Stimulated activated effector memory CD8-positive, alpha-beta T cell treated with anti-CD3 and anti-CD28 coated beads, Interleukin-12 subunit alpha, Interleukin-12 subunit beta, amount 100 ng/mL, for 72 hours (primary cell): ENCODE measurements around the gene VDR.
A peak's percentile ranks its signal among the peaks of the same experiment; 100 is the strongest.

ENCODE experiments used
- ATAC-seq: fragments of 150-1000 bp; cut with Tn5 transposase; 2 replicates; pipeline ENCODE4 v1.10.0; 2021
- DNase-seq, 2 donors: peaks; one replicate each; pipeline ENCODE4 v3.0.0; 2021 to 2022; ENCODE audit warnings: low spot score in 2 of 2
- H3K27ac Mint-ChIP-seq: one replicate; pipeline ENCODE4 v1.8.0; 2022; ENCODE audit warnings: mild to moderate bottlenecking, mixed read lengths
- H3K36me3 Mint-ChIP-seq: one replicate; pipeline ENCODE4 v1.8.0; 2022; ENCODE audit warnings: mild to moderate bottlenecking, mixed read lengths
- H3K4me1 Mint-ChIP-seq: one replicate; pipeline ENCODE4 v1.8.0; 2022; ENCODE audit warnings: mixed read lengths
- H3K4me3 Mint-ChIP-seq: one replicate; pipeline ENCODE4 v1.8.0; 2022; ENCODE audit warnings: mild to moderate bottlenecking, mixed read lengths
- H3K9me3 Mint-ChIP-seq: one replicate; pipeline ENCODE4 v1.8.0; 2022; ENCODE audit warnings: mixed read lengths

Gene VDR

DNA sequence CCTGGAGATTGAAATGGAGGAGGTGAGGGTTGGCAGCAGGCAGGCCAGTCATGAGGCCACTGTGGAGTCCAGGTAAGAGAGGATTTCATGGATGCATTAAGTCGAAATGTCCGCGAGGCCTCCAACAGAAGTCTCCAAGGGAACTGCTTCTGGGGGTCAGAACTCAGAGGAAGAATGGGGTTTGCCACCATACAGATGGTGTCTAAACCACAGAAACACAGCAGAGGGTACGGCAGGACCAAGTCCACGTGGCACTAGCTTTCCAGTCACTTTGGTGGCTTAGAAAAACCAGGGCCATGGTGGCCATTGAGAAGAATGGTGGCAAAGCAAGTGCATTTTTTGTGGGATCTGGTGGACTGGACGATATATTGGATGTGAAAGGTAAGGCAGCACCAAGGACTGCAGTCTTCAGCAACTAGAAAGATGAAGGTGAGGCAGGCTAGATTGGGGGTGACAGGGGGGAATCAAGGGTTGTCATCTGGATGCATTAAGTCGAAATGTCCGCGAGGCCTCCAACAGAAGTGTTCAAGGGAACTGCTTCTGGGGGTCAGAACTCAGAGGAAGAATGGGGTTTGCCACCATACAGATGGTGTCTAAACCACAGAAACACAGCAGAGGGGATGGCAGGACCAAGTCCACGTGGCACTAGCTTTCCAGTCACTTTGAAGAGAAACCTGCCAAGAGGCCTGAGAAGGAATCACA lies 36.1 kb upstream of the VDR start:
- H3K4me1 Mint-ChIP-seq = peaks cover 12% of the 10 kb centered on the region
- H3K36me3 Mint-ChIP-seq = no peaks in the 10 kb centered on the region
- ATAC-seq (no peak), DNase-seq (no peak)
- H3K9me3 Mint-ChIP-seq = no peaks in the 10 kb centered on the region
- H3K27ac Mint-ChIP-seq = peak overlapping the region; percentile 4
- H3K4me3 Mint-ChIP-seq = no peak overlapping the region

- Mint-ChIP-seq H3K36me3 (no peaks in the 10 kb centered on the region), H3K9me3 (no peaks in the 10 kb centered on the region), H3K27ac (no peak overlapping the region), H3K4me1 (peaks cover 12% of the 10 kb centered on the region), H3K4me3 (no peak overlapping the region)
- DNase-seq = no peak
- ATAC-seq = no peak
Measured at GRCh38 chr12:47939009-47939601, 34.3 kb upstream of the VDR start.

DNA sequence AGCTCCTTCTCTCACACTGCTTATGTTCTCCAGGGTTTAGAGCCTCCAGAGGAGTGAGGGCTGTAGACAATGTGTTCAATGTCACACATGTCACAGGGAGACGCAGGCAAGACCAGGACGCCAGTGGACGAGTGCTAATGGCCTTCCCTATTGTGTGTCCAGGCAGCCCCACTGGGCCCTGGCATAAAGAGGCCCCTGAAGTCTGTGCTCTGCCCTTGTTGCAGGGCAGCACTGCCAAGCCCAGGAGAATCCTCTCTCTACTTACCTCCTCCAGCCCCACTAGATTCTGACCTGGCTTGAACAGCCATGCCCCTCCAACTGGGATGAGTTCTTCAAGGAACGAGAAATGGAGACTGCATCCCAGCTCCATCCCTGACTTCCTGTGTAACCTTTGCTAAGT lies 33.8 kb upstream of the VDR start:
- no peak overlapping the region for H3K4me3 Mint-ChIP-seq
- H3K36me3 Mint-ChIP-seq = no peaks in the 10 kb centered on the region
- peaks cover 12% of the 10 kb centered on the region for H3K4me1 Mint-ChIP-seq
- DNase-seq = no peak
- H3K27ac Mint-ChIP-seq = no peak overlapping the region
- H3K9me3 Mint-ChIP-seq = no peaks in the 10 kb centered on the region
- no peak for ATAC-seq

DNA sequence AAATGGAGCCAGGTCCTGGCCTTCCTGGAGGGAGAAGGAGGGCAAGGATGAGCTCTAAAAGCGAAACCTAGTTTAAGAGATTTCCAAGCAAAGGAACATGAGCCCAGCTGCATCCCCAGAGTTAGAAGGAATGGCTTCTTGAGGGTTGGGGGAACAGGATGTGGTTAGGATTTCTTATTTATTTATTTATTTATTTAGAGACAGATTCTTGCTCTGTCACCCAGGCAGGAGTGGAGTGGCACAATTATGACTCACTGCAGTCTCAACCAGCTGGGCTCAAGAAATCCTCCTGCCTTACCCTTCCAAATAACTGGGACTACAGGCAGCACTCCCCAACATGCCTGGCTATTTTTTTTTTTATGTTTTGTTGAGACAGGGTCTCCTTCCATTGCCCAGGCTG lies 33.3 kb upstream of the VDR start:
- ATAC-seq = no peak
- Mint-ChIP-seq H3K27ac (no peak overlapping the region), H3K4me1 (peaks cover 12% of the 10 kb centered on the region), H3K4me3 (no peak overlapping the region), H3K9me3 (no peaks in the 10 kb centered on the region), H3K36me3 (no peaks in the 10 kb centered on the region)
- DNase-seq = no peak

GRCh38 chr12:47935184-47935583 lies 30.4 kb upstream of the VDR start:
- ATAC-seq (no peak), DNase-seq (no peak)
- no peaks in the 10 kb centered on the region for H3K9me3 Mint-ChIP-seq
- H3K4me1 Mint-ChIP-seq = no peaks in the 10 kb centered on the region
- H3K27ac Mint-ChIP-seq = no peak overlapping the region
- H3K36me3 Mint-ChIP-seq = no peaks in the 10 kb centered on the region
- no peak overlapping the region for H3K4me3 Mint-ChIP-seq

DNA sequence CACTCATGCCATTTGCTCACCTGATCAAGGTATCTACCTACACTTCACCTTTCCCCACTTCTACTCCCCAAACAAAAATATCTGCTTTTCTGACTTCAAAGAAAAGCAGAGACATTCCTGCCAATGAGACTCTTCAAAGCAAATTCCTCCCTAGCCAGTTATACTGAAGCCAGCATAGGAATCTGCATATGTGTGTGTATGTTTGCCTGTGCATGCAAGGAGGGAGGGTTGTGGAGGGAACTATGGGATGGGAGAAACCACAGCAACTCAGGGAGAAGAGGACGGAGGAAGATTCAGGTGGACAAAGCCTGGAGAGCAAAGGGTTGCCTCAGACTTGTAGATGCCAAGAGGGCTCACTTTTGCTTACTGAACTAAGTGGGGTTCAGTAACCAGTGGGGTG lies 26.4 kb upstream of the VDR start:
- Mint-ChIP-seq H3K9me3 (no peaks in the 10 kb centered on the region), H3K4me3 (no peak overlapping the region), H3K4me1 (no peaks in the 10 kb centered on the region), H3K27ac (no peak overlapping the region), H3K36me3 (no peaks in the 10 kb centered on the region)
- DNase-seq (no peak), ATAC-seq (no peak)

- Mint-ChIP-seq H3K9me3 (no peaks in the 10 kb centered on the region), H3K36me3 (no peaks in the 10 kb centered on the region), H3K27ac (no peak overlapping the region), H3K4me1 (no peaks in the 10 kb centered on the region), H3K4me3 (no peak overlapping the region)
- DNase-seq = no peak
- ATAC-seq = no peak
Measured at GRCh38 chr12:47930634-47931033, 25.8 kb upstream of the VDR start.

DNA sequence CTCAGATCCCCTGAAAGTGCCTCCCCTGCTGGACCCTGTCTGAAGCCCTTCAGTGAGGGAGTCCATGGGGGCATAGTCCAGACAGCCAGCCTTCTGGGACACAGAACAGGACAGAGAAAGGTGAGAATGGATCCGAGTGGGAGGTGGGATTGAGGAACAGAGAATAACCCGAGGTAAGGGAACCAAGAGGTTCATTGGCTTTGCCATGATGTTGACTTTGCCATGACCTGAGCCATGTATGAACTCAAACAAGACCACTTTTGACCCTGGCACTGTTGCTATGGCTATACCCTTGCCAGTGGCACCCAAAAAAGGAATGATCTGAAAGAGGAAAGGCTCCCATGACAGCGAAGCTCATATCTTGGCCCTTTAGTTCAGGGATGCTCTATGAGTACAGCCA lies 22.6 kb upstream of the VDR start:
- Mint-ChIP-seq H3K9me3 (no peaks in the 10 kb centered on the region), H3K36me3 (no peaks in the 10 kb centered on the region), H3K27ac (peak overlapping the region; percentile 62), H3K4me3 (no peak overlapping the region), H3K4me1 (no peaks in the 10 kb centered on the region)
- no peak for ATAC-seq
- DNase-seq = no peak

GRCh38 chr12:47921907-47922306 lies 17.1 kb upstream of the VDR start:
- ATAC-seq = no peak
- no peak overlapping the region for H3K4me3 Mint-ChIP-seq
- H3K27ac Mint-ChIP-seq = no peak overlapping the region
- no peaks in the 10 kb centered on the region for H3K36me3 Mint-ChIP-seq
- no peaks in the 10 kb centered on the region for H3K4me1 Mint-ChIP-seq
- no peak for DNase-seq
- H3K9me3 Mint-ChIP-seq = no peaks in the 10 kb centered on the region

DNA sequence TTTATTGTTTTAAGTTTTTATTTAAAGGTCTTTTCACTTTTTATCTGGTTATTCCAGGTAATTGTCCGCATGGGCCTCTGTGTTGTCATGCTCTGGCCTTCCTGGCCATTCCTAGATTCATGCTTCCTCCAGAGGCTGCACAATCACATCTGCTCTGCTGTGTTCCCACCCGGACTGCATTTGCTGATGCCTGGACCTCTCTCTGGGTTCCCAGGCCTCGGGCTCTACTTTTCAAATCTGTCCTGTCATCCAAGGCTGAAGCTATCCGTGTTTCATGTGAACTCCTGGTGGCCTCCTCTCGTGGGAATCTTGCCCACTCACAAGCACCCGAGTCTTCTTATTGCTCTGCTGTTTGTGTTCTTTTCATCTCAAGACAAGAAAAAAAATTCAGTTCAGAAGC lies 16.1 kb upstream of the VDR start:
- H3K36me3 Mint-ChIP-seq = no peaks in the 10 kb centered on the region
- H3K9me3 Mint-ChIP-seq = no peaks in the 10 kb centered on the region
- no peak overlapping the region for H3K4me3 Mint-ChIP-seq
- H3K4me1 Mint-ChIP-seq = no peaks in the 10 kb centered on the region
- DNase-seq (no peak), ATAC-seq (no peak)
- H3K27ac Mint-ChIP-seq = no peak overlapping the region

GRCh38 chr12:47913081-47913480 lies 8.3 kb upstream of the VDR start:
- no peak overlapping the region for H3K4me3 Mint-ChIP-seq
- H3K27ac Mint-ChIP-seq = no peak overlapping the region
- H3K4me1 Mint-ChIP-seq = no peaks in the 10 kb centered on the region
- DNase-seq (no peak), ATAC-seq (no peak)
- H3K9me3 Mint-ChIP-seq = peaks cover 4% of the 10 kb centered on the region
- no peaks in the 10 kb centered on the region for H3K36me3 Mint-ChIP-seq

DNA sequence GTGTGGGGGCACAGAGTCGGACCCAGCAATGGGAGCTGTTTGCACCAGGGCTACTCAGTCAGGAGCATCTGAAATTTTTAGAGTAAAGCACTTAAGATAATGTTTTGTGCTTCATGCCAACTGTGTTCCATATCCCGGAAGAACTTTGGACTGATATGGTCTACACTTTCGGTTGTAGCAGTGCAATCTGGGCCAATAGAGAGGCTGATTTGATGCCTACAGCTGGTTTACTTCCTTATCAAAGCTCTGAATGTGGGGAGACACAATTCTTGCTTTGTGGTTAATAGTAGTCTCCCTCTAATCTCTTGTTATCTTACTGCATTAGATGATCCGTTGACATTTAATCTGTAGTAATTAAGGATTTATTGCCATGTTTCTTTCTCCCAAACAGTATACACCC lies 7.8 kb upstream of the VDR start:
- no peak for ATAC-seq
- Mint-ChIP-seq H3K4me3 (no peak overlapping the region), H3K9me3 (peaks cover 4% of the 10 kb centered on the region), H3K4me1 (no peaks in the 10 kb centered on the region), H3K36me3 (no peaks in the 10 kb centered on the region), H3K27ac (no peak overlapping the region)
- no peak for DNase-seq

- Mint-ChIP-seq H3K4me1 (no peaks in the 10 kb centered on the region), H3K27ac (no peak overlapping the region), H3K4me3 (no peak overlapping the region), H3K9me3 (peaks cover 4% of the 10 kb centered on the region), H3K36me3 (no peaks in the 10 kb centered on the region)
- ATAC-seq = no peak
- DNase-seq = no peak
Measured at GRCh38 chr12:47910981-47911380, 6.2 kb upstream of the VDR start.

- H3K4me3 Mint-ChIP-seq = no peak overlapping the region
- DNase-seq = no peak
- peaks cover 4% of the 10 kb centered on the region for H3K9me3 Mint-ChIP-seq
- H3K4me1 Mint-ChIP-seq = no peaks in the 10 kb centered on the region
- no peak for ATAC-seq
- no peaks in the 10 kb centered on the region for H3K36me3 Mint-ChIP-seq
- H3K27ac Mint-ChIP-seq = no peak overlapping the region
Measured at GRCh38 chr12:47910486-47910885, 5.7 kb upstream of the VDR start.

GRCh38 chr12:47909839-47910465 lies 5.2 kb upstream of the VDR start:
- Mint-ChIP-seq H3K4me1 (no peaks in the 10 kb centered on the region), H3K36me3 (no peaks in the 10 kb centered on the region), H3K9me3 (peaks cover 4% of the 10 kb centered on the region), H3K27ac (no peak overlapping the region), H3K4me3 (no peak overlapping the region)
- no peak for DNase-seq
- ATAC-seq = no peak

DNA sequence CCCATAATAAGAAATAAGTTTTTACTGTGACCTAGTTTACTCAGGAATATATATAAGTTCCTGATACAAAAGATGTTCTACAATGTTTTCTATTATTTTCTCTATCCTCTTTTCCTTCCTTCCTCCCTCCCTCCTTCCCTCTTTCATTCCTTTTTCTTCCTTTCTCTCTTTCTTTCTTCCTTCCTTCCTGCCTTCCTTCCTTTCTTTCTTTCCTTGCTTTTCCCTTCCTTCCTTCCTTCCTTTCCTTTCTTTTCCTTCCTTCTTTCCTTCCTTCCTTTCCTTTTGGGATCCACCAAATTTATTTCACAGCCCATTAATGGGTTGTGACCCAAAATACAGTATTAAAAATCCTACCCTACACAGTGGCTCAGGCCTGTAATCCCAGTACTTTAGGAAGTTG lies 3.9 kb upstream of the VDR start:
- no peak for DNase-seq
- peaks cover 11% of the 10 kb centered on the region for H3K36me3 Mint-ChIP-seq
- no peak overlapping the region for H3K4me3 Mint-ChIP-seq
- no peaks in the 10 kb centered on the region for H3K9me3 Mint-ChIP-seq
- H3K27ac Mint-ChIP-seq = peak overlapping the region; percentile 19
- no peak for ATAC-seq
- peaks cover 9% of the 10 kb centered on the region for H3K4me1 Mint-ChIP-seq
